ENCODE data around the gene CELA2A.

Gene CELA2A

GRCh38 chr1:15411593-15412137, 44.9 kb upstream of the CELA2A start:
- H3K4me3 ChIP-seq (ENCODE audit: low read depth, low read length): peak overlapping the region; percentile 96
- DNase-seq (ENCODE audit: low read depth): peak; percentile 85

DNA sequence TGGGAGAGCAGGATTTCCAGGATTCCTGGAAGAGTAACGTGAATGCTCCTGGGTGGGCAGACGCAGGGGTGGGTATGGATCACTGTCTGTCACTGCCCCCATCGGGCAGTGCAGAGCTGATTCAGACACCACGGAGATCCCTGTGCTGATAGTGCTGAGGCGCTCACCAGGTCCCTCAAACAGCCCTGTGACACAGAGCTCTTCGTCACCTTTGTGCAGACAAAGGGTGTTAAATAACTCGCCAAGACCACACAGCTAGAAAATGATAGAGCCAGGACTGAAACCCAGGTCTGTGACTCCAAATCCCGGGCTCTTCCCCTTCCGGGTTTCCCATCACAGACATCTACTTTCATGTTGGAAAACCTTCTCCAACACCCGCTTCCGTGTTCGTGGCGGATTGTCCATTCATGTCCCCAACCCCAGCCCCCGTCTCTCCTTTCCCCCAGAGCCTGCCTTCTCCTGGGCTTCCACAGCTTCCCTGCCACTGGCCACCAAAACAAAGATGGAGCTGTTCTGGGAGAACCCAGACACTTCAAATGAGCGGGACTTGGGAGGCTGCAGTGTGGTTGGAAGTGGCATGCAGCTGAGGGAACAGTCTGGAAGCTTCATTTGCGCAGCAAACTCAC, 44.2 kb upstream of the CELA2A start:
- peak overlapping the region; percentile 96 for H3K4me3 ChIP-seq (ENCODE audit: low read depth, low read length)
- no peak for DNase-seq (ENCODE audit: low read depth)

More at GRCh38 chr1:15411593-15412137, 44.9 kb upstream of the CELA2A start:
- TF ChIP-seq, protein P1, sequence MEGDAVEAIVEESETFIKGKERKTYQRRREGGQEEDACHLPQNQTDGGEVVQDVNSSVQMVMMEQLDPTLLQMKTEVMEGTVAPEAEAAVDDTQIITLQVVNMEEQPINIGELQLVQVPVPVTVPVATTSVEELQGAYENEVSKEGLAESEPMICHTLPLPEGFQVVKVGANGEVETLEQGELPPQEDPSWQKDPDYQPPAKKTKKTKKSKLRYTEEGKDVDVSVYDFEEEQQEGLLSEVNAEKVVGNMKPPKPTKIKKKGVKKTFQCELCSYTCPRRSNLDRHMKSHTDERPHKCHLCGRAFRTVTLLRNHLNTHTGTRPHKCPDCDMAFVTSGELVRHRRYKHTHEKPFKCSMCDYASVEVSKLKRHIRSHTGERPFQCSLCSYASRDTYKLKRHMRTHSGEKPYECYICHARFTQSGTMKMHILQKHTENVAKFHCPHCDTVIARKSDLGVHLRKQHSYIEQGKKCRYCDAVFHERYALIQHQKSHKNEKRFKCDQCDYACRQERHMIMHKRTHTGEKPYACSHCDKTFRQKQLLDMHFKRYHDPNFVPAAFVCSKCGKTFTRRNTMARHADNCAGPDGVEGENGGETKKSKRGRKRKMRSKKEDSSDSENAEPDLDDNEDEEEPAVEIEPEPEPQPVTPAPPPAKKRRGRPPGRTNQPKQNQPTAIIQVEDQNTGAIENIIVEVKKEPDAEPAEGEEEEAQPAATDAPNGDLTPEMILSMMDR (IDR thresholded peaks at IDR 0.05; ENCODE audit: insufficient read depth, low read depth, low read length, missing control alignments): no peak

DNA sequence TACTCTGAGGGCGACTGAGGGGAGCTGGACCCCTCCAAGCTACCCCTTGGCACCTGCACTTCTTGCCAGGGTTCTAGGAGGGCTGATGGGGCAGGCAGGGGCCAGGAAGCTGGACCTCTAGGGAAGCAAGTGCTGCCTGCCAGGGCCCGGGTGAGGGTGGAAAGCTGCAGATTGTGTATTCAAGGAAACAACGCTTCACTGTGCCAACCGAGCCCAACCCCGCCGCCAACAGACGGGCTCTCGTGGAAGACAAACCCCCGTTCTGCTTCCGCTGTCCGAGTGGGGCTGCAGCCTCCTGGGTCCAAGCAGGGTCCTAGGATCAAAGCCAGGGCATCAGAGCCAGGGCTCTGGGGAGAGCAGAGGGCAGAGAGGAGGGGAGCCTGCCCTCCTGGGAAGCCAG, 43.7 kb upstream of the CELA2A start:
- H3K4me3 ChIP-seq (ENCODE audit: low read depth, low read length): no peak overlapping the region
- TF ChIP-seq, protein P1 (IDR thresholded peaks at IDR 0.05; ENCODE audit: insufficient read depth, low read depth, low read length, missing control alignments): no peak

More for the DNA sequence above, 44.2 kb upstream of the CELA2A start:
- TF ChIP-seq, protein P1 (IDR thresholded peaks at IDR 0.05; ENCODE audit: insufficient read depth, low read depth, low read length, missing control alignments): no peak

DNA sequence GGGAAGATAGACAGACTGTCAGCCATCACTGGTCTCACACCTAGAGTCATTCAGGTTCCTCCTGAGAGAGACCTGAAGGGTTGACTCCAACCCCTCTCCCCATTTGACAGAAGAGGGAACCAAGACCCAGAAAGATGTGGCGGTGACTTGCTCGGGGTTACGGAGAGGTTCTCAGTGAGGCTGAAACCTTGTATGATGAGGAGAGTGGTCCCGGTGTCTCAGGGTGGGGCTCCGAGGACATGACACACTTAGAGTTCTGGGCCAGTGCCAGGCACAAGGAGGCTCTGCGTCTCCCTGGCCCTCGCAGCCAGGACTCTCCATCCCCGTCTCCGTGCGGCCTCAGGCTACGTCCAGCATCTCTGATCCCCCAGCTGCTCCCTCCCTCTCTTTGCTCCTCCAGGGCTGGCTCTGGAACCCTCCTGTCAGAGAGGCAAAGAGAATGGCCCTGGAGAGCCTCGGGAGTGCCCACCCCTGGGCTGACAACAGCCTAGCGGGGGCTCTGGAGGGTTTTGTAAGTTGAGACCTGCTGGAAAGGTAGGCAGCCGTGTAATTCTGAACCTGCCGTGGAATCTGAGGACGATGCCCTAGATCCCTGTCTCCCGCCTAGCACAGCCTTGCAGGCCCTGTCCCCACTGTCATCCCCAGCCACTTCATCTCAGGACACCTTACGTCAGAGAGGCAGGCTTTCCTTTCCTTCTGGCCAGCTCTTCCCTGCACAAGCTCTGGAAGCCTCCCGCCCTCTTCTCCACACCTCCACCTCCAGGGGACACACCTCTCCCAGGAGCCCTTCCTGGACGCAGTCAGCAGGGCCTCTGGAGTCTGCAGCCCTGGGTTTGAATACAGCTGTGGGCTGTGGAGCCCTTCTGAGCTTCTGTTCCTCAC, 42.7 kb upstream of the CELA2A start:
- TF ChIP-seq, protein P1 (IDR thresholded peaks at IDR 0.05; ENCODE audit: insufficient read depth, low read depth, low read length, missing control alignments): no peak
- DNase-seq (ENCODE audit: low read depth): no peak
- no peak overlapping the region for H3K4me3 ChIP-seq (ENCODE audit: low read depth, low read length)

More for the DNA sequence above, 43.7 kb upstream of the CELA2A start:
- DNase-seq (ENCODE audit: low read depth): no peak

DNA sequence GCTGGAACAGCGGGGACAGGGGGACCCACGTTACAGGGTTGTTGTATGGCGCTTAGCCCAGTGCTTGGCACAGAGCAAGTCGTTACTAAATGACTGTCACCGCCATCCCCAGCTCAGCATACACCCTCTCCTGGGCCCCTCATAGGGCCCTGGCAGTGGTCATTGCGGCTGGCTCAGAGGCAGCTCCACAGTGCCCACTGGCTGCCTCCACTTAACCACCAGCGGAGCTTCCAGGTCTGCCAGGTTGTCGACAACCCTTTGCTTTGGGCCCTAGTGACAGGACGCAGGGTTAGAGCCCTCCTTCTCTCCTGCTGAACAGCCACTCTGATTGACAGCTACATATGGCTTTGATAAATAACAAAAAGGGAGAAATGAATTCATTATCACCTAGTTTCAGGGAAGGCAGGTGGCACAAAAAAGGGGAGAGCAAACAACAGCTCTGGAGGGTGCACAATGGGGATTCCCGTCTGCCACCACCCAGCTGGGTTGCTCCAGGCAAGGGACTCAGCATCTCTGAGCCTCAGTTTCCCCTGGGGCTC, 42.0 kb upstream of the CELA2A start:
- no peak for DNase-seq (ENCODE audit: low read depth)
- no peak overlapping the region for H3K4me3 ChIP-seq (ENCODE audit: low read depth, low read length)

More for the DNA sequence above, 42.0 kb upstream of the CELA2A start:
- TF ChIP-seq, protein P1 (IDR thresholded peaks at IDR 0.05; ENCODE audit: insufficient read depth, low read depth, low read length, missing control alignments): no peak
